GM21723 (cell line): ENCODE data around the gene TOR4A.

Source experiments
- ATAC-seq: cut with Tn5 transposase; IDR thresholded peaks from one replicate; pipeline ENCODE4 v1.9.1; 2021; ENCODE audit warnings: mild to moderate bottlenecking, moderate library complexity; ENCODE audit not compliant: unreplicated experiment

TOR4A gene

GRCh38 chr9:137304383-137305059 lies 27.0 kb downstream of the TOR4A start:
- no peak for ATAC-seq

- ATAC-seq, result no peak
Measured at GRCh38 chr9:137305060-137305797, 27.7 kb downstream of the TOR4A start.

GRCh38 chr9:137305798-137306065 lies 28.2 kb downstream of the TOR4A start:
- ATAC-seq, result no peak

GRCh38 chr9:137306066-137306849 lies 28.7 kb downstream of the TOR4A start:
- no peak for ATAC-seq

- ATAC-seq, result no peak
Measured at GRCh38 chr9:137306850-137307254, 29.3 kb downstream of the TOR4A start.

- no peak for ATAC-seq
Measured at GRCh38 chr9:137307255-137308056, 29.9 kb downstream of the TOR4A start.

- no peak for ATAC-seq
Measured at GRCh38 chr9:137308057-137308619, 30.6 kb downstream of the TOR4A start.

- no peak for ATAC-seq
Measured at GRCh38 chr9:137309368-137310188, 32.1 kb downstream of the TOR4A start.

- ATAC-seq, result no peak
Measured at GRCh38 chr9:137310189-137311052, 32.9 kb downstream of the TOR4A start.

- no peak for ATAC-seq
Measured at GRCh38 chr9:137311171-137311985, 33.9 kb downstream of the TOR4A start.

- no peak for ATAC-seq
Measured at GRCh38 chr9:137311986-137312851, 34.7 kb downstream of the TOR4A start.

GRCh38 chr9:137312852-137313325 lies 35.4 kb downstream of the TOR4A start:
- no peak for ATAC-seq

- ATAC-seq, result no peak
Measured at GRCh38 chr9:137313326-137313936, 35.9 kb downstream of the TOR4A start.

- ATAC-seq, result no peak
Measured at GRCh38 chr9:137313956-137314560, 36.5 kb downstream of the TOR4A start.

GRCh38 chr9:137314561-137315560 lies 37.3 kb downstream of the TOR4A start:
- no peak for ATAC-seq
